Caco-2 (cell line): Measurements from ENCODE around the gene CNKSR3. TPM values are rescaled to one million over a fixed set of nuclear protein-coding genes. Genes with fewer than 3 reads are reported as not detected.

Experiments used
- BruUV-seq: library from RNA; stranded (reverse); fragments of 400-500 nt; replicated peaks from 2 replicates; lab custom pipeline; 2021; lab: Mats Ljungman, UMichigan
- CTCF ChIA-PET: fragments of 300-600 bp; sonication (Branson Sonifier 250); formaldehyde crosslinking; loops from one replicate; lab custom pipeline; 2022; ENCODE audit warnings: antibody characterized with exemption; lab: Charles Lee
- POLR2A ChIA-PET: fragments of 300-600 bp; sonication (Branson Sonifier 250); formaldehyde crosslinking; loops from one replicate; lab custom pipeline; 2022; ENCODE audit warnings: antibody characterized with exemption; lab: Charles Lee
- DNase-seq, 2 experiments: peaks; one replicate each; pipeline versions ENCODE4 v3.0.0 to v3.0.0-alpha.2; 2020 to 2022
- H3K27me3 ChIP-seq: replicated peaks from 2 replicates; pipeline ENCODE4 v1.6.0; 2011; ENCODE audit warnings: low read length; ENCODE audit not compliant: control insufficient read depth, insufficient read depth
- H3K36me3 ChIP-seq: 2 replicates; pipeline ENCODE4 v1.5.1; 2011; ENCODE audit warnings: low read length; ENCODE audit not compliant: control insufficient read depth, insufficient read depth
- H3K4me1 ChIP-seq: fragments of 250-450 bp; sonication (Bioruptor Pico); 2 replicates; pipeline ENCODE4 v1.5.1; 2020; ENCODE audit warnings: mild to moderate bottlenecking
- H3K4me3 ChIP-seq: 2 replicates; pipeline ENCODE4 v1.5.1; 2011; ENCODE audit warnings: low read depth, mild to moderate bottlenecking, control low read depth, low read length
- H3K9me3 ChIP-seq: fragments of 250-450 bp; sonication (Bioruptor Pico); 2 replicates; pipeline ENCODE4 v1.5.1; 2020; ENCODE audit warnings: mild to moderate bottlenecking, moderate library complexity
- H3K27ac Mint-ChIP-seq: one replicate; pipeline ENCODE4 v1.8.0; 2022; ENCODE audit warnings: mixed read lengths; ENCODE audit not compliant: unreplicated experiment
- H3K27me3 Mint-ChIP-seq: one replicate; pipeline ENCODE4 v1.8.0; 2022; ENCODE audit warnings: mixed read lengths; ENCODE audit not compliant: insufficient read depth, unreplicated experiment
- H3K36me3 Mint-ChIP-seq: one replicate; pipeline ENCODE4 v1.8.0; 2022; ENCODE audit warnings: mild to moderate bottlenecking, mixed read lengths; ENCODE audit not compliant: insufficient read depth, unreplicated experiment
- H3K4me1 Mint-ChIP-seq: one replicate; pipeline ENCODE4 v1.8.0; 2022; ENCODE audit warnings: low read depth, mixed read lengths; ENCODE audit not compliant: unreplicated experiment
- H3K4me3 Mint-ChIP-seq: one replicate; pipeline ENCODE4 v1.8.0; 2022; ENCODE audit warnings: mild to moderate bottlenecking, moderate library complexity, mixed read lengths; ENCODE audit not compliant: unreplicated experiment
- H3K9me3 Mint-ChIP-seq: one replicate; pipeline ENCODE4 v1.8.0; 2022; ENCODE audit warnings: mixed read lengths; ENCODE audit not compliant: unreplicated experiment
- intact Hi-C: fragments of 100-400 bp; cut with micrococcal nuclease; formaldehyde crosslinking; loops from one replicate; pipeline ENCODE4 v1.10.0; 2022; ENCODE audit not compliant: unreplicated experiment
- total RNA-seq: library from RNA; stranded (reverse); gene quantifications from 2 replicates; pipeline ENCODE4 v1.2.3, GENCODE V29; 2022
- TF ChIP-seq, protein P1 (sequence below), 2 experiments: fragments of 200-600 bp in 1 of 2; IDR thresholded peaks; 1 replicate in 1 of 2; 2 replicates in 1 of 2; pipeline versions ENCODE4 v1.5.1 to v1.8.0; 2011 to 2022; ENCODE audit warnings: antibody characterized with exemption in 1 of 2, control low read depth in 1 of 2, inconsistent platforms in 1 of 2, low read depth in 1 of 2, low read length in 1 of 2, mild to moderate bottlenecking in 1 of 2, moderate library complexity in 1 of 2; ENCODE audit not compliant: insufficient read depth in 1 of 2, severe bottlenecking in 1 of 2, unreplicated experiment in 1 of 2

CNKSR3 gene
- total RNA-seq, 1 experiment from 2014 or later: 33.1 TPM

DNA sequence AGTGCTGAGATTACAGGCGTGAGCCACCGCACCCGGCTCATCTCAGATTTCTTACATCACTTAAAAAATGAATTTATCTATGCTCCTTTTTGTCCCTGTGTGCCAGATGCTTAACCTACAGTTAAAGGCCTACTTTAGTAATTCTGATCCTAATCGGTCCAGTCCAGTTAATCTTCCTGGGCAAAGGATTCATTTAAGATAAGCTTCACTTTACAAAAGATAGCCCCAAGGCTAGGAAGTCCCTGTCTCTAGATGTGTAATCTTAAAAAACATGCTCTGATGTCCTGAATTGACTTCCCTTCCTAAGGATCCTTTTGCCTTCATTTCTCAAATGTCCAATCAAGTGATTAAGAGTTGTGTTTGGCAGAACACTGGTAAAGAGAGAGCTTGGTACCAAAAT, 85.5 kb downstream of the CNKSR3 start:
- no peaks in the 10 kb centered on the region for H3K27me3 ChIP-seq
- CTCF ChIA-PET: no interaction called here
- Mint-ChIP-seq H3K9me3 (no peaks in the 10 kb centered on the region), H3K36me3 (peaks cover 69% of the 10 kb centered on the region), H3K4me1 (peaks cover 6% of the 10 kb centered on the region), H3K27ac (peak overlapping the region; percentile 61), H3K27me3 (no peaks in the 10 kb centered on the region), H3K4me3 (no peak overlapping the region)
- TF ChIP-seq, protein P1, sequence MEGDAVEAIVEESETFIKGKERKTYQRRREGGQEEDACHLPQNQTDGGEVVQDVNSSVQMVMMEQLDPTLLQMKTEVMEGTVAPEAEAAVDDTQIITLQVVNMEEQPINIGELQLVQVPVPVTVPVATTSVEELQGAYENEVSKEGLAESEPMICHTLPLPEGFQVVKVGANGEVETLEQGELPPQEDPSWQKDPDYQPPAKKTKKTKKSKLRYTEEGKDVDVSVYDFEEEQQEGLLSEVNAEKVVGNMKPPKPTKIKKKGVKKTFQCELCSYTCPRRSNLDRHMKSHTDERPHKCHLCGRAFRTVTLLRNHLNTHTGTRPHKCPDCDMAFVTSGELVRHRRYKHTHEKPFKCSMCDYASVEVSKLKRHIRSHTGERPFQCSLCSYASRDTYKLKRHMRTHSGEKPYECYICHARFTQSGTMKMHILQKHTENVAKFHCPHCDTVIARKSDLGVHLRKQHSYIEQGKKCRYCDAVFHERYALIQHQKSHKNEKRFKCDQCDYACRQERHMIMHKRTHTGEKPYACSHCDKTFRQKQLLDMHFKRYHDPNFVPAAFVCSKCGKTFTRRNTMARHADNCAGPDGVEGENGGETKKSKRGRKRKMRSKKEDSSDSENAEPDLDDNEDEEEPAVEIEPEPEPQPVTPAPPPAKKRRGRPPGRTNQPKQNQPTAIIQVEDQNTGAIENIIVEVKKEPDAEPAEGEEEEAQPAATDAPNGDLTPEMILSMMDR (IDR thresholded peaks at IDR 0.05; ENCODE audit: insufficient read depth in 1 of 2, low read depth in 1 of 2, low read length in 1 of 2, severe bottlenecking in 1 of 2, unreplicated experiment in 1 of 2): no peak
- peaks cover under 1% of the 10 kb centered on the region; the same call in 1 of the 2 replicates for H3K4me1 ChIP-seq
- H3K9me3 ChIP-seq: no peaks in the 10 kb centered on the region
- no peaks in the 10 kb centered on the region; the same call in 1 of the 2 replicates for H3K36me3 ChIP-seq
- no TSS peak for BruUV-seq
- POLR2A ChIA-PET: no interaction called here
- intact Hi-C loops: no loop called here
- no peak for DNase-seq
- H3K4me3 ChIP-seq: no peak overlapping the region

- Histone ChIP-seq H3K4me3 (no peak overlapping the region), H3K27me3 (no peaks in the 10 kb centered on the region), H3K9me3 (no peaks in the 10 kb centered on the region; the same call in 1 of the 2 replicates), H3K4me1 (0 out of 2 replicates have a peak, but pooled peaks cover 4% of the 10 kb centered on the region), H3K36me3 (no peaks in the 10 kb centered on the region; the same call in none of the 2 replicates)
- no peak for DNase-seq
- no TSS peak for BruUV-seq
- intact Hi-C loops: no loop called here
- TF ChIP-seq, protein P1 (IDR thresholded peaks at IDR 0.05; ENCODE audit: insufficient read depth in 1 of 2, low read depth in 1 of 2, low read length in 1 of 2, severe bottlenecking in 1 of 2, unreplicated experiment in 1 of 2): no peak
- no peaks in the 10 kb centered on the region for H3K9me3 Mint-ChIP-seq
- H3K4me3 Mint-ChIP-seq: no peak overlapping the region
- CTCF ChIA-PET: no interaction called here
- no peaks in the 10 kb centered on the region for H3K4me1 Mint-ChIP-seq
- H3K27ac Mint-ChIP-seq: no peak overlapping the region
- POLR2A ChIA-PET: no interaction called here
- H3K36me3 Mint-ChIP-seq: peaks cover 82% of the 10 kb centered on the region
- no peaks in the 10 kb centered on the region for H3K27me3 Mint-ChIP-seq
Measured at GRCh38 chr6:154414021-154414813, 96.3 kb downstream of the CNKSR3 start.

DNA sequence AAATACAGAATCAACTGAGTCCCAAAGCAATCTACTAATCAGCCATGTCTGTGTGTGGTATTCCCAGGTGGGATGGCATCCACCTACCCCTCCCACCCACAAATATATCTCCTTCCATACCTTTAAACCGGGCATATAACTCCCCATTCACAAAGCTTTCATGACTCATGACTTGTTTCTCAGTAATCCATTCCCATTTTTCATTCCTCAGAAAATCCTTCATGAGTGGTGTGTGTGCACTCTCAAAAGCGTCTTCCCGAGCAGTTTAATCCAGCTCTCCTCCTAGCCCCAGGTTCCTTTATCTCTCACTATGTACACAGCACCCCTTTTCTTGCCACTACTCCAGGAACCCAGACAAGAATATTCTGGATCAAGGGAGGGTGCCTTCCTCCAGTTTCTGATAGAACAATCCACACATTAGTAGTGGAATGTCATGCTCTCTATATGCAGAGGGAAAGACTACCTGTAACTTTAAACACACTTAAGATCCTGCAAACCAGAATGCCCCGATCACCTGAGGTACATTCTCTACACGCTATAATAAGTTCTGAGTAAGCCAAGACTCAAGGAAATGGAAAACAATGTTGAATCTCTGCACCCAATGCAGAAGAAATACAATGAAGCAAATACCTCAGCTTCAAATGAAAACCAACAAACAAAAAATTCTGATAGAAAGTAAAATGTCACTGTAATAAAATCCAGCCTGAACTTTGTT, 98.2 kb downstream of the CNKSR3 start:
- intact Hi-C loops: no loop called here
- Mint-ChIP-seq H3K36me3 (peaks cover 77% of the 10 kb centered on the region), H3K9me3 (no peaks in the 10 kb centered on the region), H3K4me1 (no peaks in the 10 kb centered on the region), H3K27ac (peak overlapping the region; percentile 17), H3K4me3 (no peak overlapping the region), H3K27me3 (no peaks in the 10 kb centered on the region)
- DNase-seq: no peak
- no TSS peak for BruUV-seq
- ChIA-PET CTCF (no interaction called here), POLR2A (no interaction called here)
- Histone ChIP-seq H3K27me3 (no peaks in the 10 kb centered on the region), H3K36me3 (no peaks in the 10 kb centered on the region; the same call in none of the 2 replicates), H3K9me3 (no peaks in the 10 kb centered on the region; the same call in 1 of the 2 replicates), H3K4me1 (0 out of 2 replicates have a peak, but pooled peaks cover 4% of the 10 kb centered on the region), H3K4me3 (no peak overlapping the region)
- TF ChIP-seq, protein P1 (IDR thresholded peaks at IDR 0.05; ENCODE audit: insufficient read depth in 1 of 2, low read depth in 1 of 2, low read length in 1 of 2, severe bottlenecking in 1 of 2, unreplicated experiment in 1 of 2): no peak
